Astrocyte of the hippocampus (primary cell): ENCODE results near the gene PIGH.
"Not testable (repeated sequence)": the region's sequence is repeated elsewhere in the genome, so short reads cannot be mapped to it uniquely, and the experiment has no call there.

Experiments used
- DNase-seq: peaks from one replicate; pipeline ENCODE4 v3.0.0; 2011; ENCODE audit warnings: low read depth, low spot score

PIGH gene

DNA sequence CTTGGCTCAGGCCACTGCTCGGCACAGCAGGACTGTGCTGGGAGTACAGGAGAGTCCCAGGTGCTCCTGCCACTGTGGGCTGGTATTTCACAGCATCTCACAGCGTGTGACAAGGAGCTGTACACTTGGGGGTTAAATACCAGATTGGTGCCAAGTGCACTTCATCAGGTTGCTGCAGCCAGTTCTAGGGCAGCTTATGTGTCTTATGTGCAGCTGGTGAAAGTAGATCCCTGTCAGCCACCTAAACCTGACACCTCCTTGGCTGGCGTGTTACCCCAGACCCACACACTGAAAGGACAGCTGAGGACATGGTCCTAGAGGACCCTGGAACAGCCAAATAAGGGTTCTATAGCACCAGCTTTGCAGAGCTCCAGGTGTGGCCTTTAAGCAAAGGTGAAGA lies 48.1 kb downstream of the PIGH start:
- DNase-seq = no peak

DNA sequence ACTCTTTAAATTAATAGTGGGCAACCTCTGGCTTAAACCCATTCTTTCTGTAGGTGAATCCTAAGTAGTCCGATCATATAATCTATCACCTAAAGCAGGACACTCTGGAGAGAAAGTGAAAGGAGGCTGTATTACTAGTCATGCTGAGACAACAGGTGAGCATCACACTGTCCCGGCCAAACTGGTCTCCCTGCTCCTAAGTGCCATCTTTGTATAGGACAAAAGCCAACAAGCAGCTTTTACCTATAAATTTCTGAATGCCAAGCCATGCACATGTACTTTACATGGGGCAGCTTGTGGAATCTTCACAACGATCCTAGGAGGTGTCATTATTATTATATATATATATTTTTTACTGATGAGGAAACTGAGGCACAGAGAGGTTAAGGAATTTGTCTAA lies 48.9 kb downstream of the PIGH start:
- DNase-seq = no peak

- no peak for DNase-seq
Measured at GRCh38 chr14:67549734-67550133, 50.3 kb downstream of the PIGH start.

DNA sequence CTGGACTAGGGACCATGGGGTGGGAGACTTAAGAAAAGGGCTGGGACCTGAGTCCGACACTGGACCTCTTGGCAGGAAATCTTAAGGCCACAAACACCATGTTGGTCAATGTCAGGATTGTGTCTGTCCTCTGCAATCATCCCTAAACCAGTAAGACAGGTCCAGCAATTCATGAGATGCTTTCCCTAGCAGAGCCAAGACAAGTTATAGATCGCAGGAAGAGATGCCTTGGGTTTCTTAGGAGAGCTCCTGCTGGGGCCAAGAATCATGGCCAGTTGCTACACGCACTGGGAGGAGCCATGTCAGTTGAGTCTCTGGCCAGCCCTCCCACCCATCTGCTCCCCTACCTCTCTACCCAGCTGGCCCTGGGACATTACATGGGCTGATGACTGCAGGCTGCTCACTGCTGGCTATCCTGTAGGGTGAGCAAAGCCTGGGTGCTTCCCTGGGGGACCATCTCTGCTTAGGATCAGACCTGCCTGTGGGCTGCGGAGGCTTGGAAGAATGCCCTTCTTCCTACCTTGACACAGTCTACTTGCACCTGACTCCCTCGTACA lies 52.8 kb downstream of the PIGH start:
- DNase-seq = no peak

GRCh38 chr14:67544590-67544989 lies 55.5 kb downstream of the PIGH start:
- no peak for DNase-seq

- DNase-seq = not testable (repeated sequence)
Measured at GRCh38 chr14:67542620-67543019, 57.4 kb downstream of the PIGH start.

- DNase-seq = no peak
Measured at GRCh38 chr14:67541448-67542387, 58.4 kb downstream of the PIGH start.
